Stimulated activated CD8-positive, alpha-beta memory T cell treated with anti-CD3 and anti-CD28 coated beads, Interleukin-7, amount 100 ng/mL, for 24 hours (primary cell): ENCODE measurements around the gene SGPL1.

Source experiments
- DNase-seq: peaks from one replicate; pipeline ENCODE4 v3.0.0-alpha.2; 2020; ENCODE audit warnings: low read depth

SGPL1 gene

GRCh38 chr10:70885481-70885880, 69.7 kb downstream of the SGPL1 start:
- no peak for DNase-seq

GRCh38 chr10:70885931-70886903, 70.5 kb downstream of the SGPL1 start:
- DNase-seq, result no peak

- no peak for DNase-seq
These were observed 71.3 kb downstream of the SGPL1 start for GRCh38 chr10:70886921-70887665.

GRCh38 chr10:70887804-70888800, 72.4 kb downstream of the SGPL1 start, which contains the start of gene PCBD1:
PCBD1 (minus strand) TSS chr10:70888565; CDS start chr10:70888533, 32 bp downstream.
- peak; percentile 30 for DNase-seq

GRCh38 chr10:70889291-70889690, 73.5 kb downstream of the SGPL1 start:
- no peak for DNase-seq

GRCh38 chr10:70890917-70891431, 75.2 kb downstream of the SGPL1 start:
- DNase-seq, result no peak

GRCh38 chr10:70891627-70892026, 75.9 kb downstream of the SGPL1 start:
- DNase-seq, result no peak

GRCh38 chr10:70892631-70893030, 76.9 kb downstream of the SGPL1 start:
- no peak for DNase-seq

GRCh38 chr10:70893227-70894006, 77.7 kb downstream of the SGPL1 start:
- no peak for DNase-seq

GRCh38 chr10:70894416-70894815, 78.7 kb downstream of the SGPL1 start:
- DNase-seq, result no peak

- DNase-seq, result no peak
These were observed 80.8 kb downstream of the SGPL1 start for GRCh38 chr10:70896551-70896950.

GRCh38 chr10:70898687-70899086, 82.9 kb downstream of the SGPL1 start:
- no peak for DNase-seq

GRCh38 chr10:70899096-70899495, 83.3 kb downstream of the SGPL1 start:
- DNase-seq, result no peak

- no peak for DNase-seq
These were observed 85.6 kb downstream of the SGPL1 start for GRCh38 chr10:70901276-70901878.

GRCh38 chr10:70902661-70903261, 87.0 kb downstream of the SGPL1 start:
- no peak for DNase-seq

- DNase-seq, result no peak
These were observed 87.6 kb downstream of the SGPL1 start for GRCh38 chr10:70903262-70903921.

- no peak for DNase-seq
These were observed 89.6 kb downstream of the SGPL1 start for GRCh38 chr10:70905071-70906021.
